GM12878 (cell line): Measurements from ENCODE around the gene CBFA2T3. TPM values are rescaled to one million over a fixed set of nuclear protein-coding genes. Genes with fewer than 3 reads are reported as not detected.

Experiments used
- ATAC-seq: fragments of 200-7000 bp; cut with Tn5 transposase; 3 replicates; pipeline ENCODE4 v1.9.1; 2020; ENCODE audit warnings: mild to moderate bottlenecking, moderate library complexity
- BruUV-seq: library from RNA; stranded (reverse); fragments of 400-500 nt; replicated peaks from 2 replicates; lab custom pipeline; 2021; lab: Mats Ljungman, UMichigan
- CTCF ChIA-PET: fragments of 300-600 bp; sonication (Branson Sonifier 250); formaldehyde crosslinking; extraction: SDS; loops from one replicate; lab custom pipeline; 2021; ENCODE audit warnings: inconsistent platforms; lab: Yijun Ruan, JAX
- POLR2A ChIA-PET: fragments of 350-600 bp; formaldehyde crosslinking; extraction: SDS; loops from one replicate; lab custom pipeline; 2021; ENCODE audit warnings: inconsistent platforms; lab: Charles Lee
- RAD21 ChIA-PET: fragments of 300-600 bp; sonication (Branson Sonifier 250); formaldehyde crosslinking; loops from one replicate; lab custom pipeline; 2023; ENCODE audit warnings: antibody characterized with exemption; ENCODE audit not compliant: unreplicated experiment; lab: Charles Lee
- SMC1A ChIA-PET: fragments of 300-600 bp; sonication (Branson Sonifier 250); formaldehyde crosslinking; loops from one replicate; lab custom pipeline; 2023; ENCODE audit not compliant: unreplicated experiment, uncharacterized antibody; lab: Charles Lee
- DNase-seq: peaks from one replicate; pipeline ENCODE4 v3.0.0-alpha.2; 2011; ENCODE audit warnings: low read depth, low spot score
- FAIRE-seq: peaks from 3 replicates; lab custom pipeline; 2011; peaks lifted over from hg19 to GRCh38; lab: Jason Lieb, UNC
- H2AFZ ChIP-seq: 2 replicates; pipeline ENCODE4 v1.6.0; 2011; ENCODE audit warnings: low read depth, low read length, control low read depth; ENCODE audit not compliant: control insufficient read depth
- H3K27ac ChIP-seq: 2 replicates; pipeline ENCODE4 v1.5.1; 2011; ENCODE audit warnings: control low read depth; ENCODE audit not compliant: control insufficient read depth, insufficient read depth
- H3K27me3 ChIP-seq, 2 experiments: replicated peaks in 1 of 2; 2 replicates each; pipeline versions ENCODE4 v1.6.0 to v1.6.1; 2011; ENCODE audit warnings: low read length in 1 of 2; ENCODE audit not compliant: control insufficient read depth in 2 of 2, insufficient read depth in 2 of 2
- H3K36me3 ChIP-seq, 2 experiments: 2 replicates each; pipeline ENCODE4 v1.5.1; 2011; ENCODE audit warnings: low read length in 1 of 2; ENCODE audit not compliant: control insufficient read depth in 2 of 2, insufficient read depth in 2 of 2
- H3K4me1 ChIP-seq: 2 replicates; pipeline ENCODE4 v1.6.1; 2011; ENCODE audit warnings: mild to moderate bottlenecking, low read length, moderate library complexity, mixed read lengths; ENCODE audit not compliant: control insufficient read depth, insufficient read depth
- H3K4me2 ChIP-seq: 2 replicates; pipeline ENCODE4 v1.6.0; 2011; ENCODE audit warnings: control low read depth; ENCODE audit not compliant: control insufficient read depth, insufficient read depth
- H3K4me3 ChIP-seq: fragments of 200-600 bp; sonication (generic); 2 replicates; pipeline ENCODE4 v1.5.1; 2016
- H3K79me2 ChIP-seq: 2 replicates; pipeline ENCODE4 v1.6.0; 2011; ENCODE audit warnings: low read length; ENCODE audit not compliant: control insufficient read depth, insufficient read depth
- H3K9ac ChIP-seq: 2 replicates; pipeline ENCODE4 v1.8.0; 2011; ENCODE audit warnings: low read length, control low read depth, mixed read lengths; ENCODE audit not compliant: control insufficient read depth, insufficient read depth
- H3K9me3 ChIP-seq: replicated peaks from 3 replicates; pipeline ENCODE4 v1.5.1; 2011; ENCODE audit warnings: mild to moderate bottlenecking, low read length; ENCODE audit not compliant: control insufficient read depth, insufficient read depth
- H4K20me1 ChIP-seq: 2 replicates; pipeline ENCODE4 v1.6.0; 2011; ENCODE audit not compliant: control insufficient read depth, insufficient read depth
- ASH2L ChIP-seq: fragments of 300-600, 200-600 bp; sonication (generic); IDR thresholded peaks from 2 replicates; pipeline ENCODE4 v1.6.1; 2017; ENCODE audit warnings: low read depth, mild to moderate bottlenecking, borderline replicate concordance
- BACH1 ChIP-seq: fragments of 450-650 bp; IDR thresholded peaks from 2 replicates; pipeline ENCODE4 v1.6.1; 2017; ENCODE audit warnings: mild to moderate bottlenecking, borderline replicate concordance
- BHLHE40 ChIP-seq, 2 experiments: fragments of 450-650 bp in 1 of 2; IDR thresholded peaks; 2 replicates each; pipeline ENCODE4 v1.6.1; 2011 to 2017; ENCODE audit warnings: low read depth in 2 of 2, borderline replicate concordance in 1 of 2, improper control_type of control experiment in 1 of 2, low read length in 1 of 2, mild to moderate bottlenecking in 1 of 2
- CHD1 ChIP-seq: IDR thresholded peaks from 2 replicates; pipeline ENCODE4 v1.6.1; 2012; ENCODE audit warnings: low read depth, low read length, improper control_type of control experiment
- EGR1 ChIP-seq, 2 experiments: IDR thresholded peaks; 1 replicate in 1 of 2; 2 replicates in 1 of 2; pipeline ENCODE4 v1.6.1; 2011 to 2012; ENCODE audit warnings: low read depth in 2 of 2, low read length in 2 of 2, borderline replicate concordance in 1 of 2, mild to moderate bottlenecking in 1 of 2, moderate library complexity in 1 of 2
- FOS ChIP-seq: IDR thresholded peaks from 3 replicates; pipeline ENCODE4 v1.6.1; 2011; ENCODE audit warnings: borderline replicate concordance; ENCODE audit not compliant: insufficient read length; ENCODE audit errors: extremely low read depth
- FOXK2 ChIP-seq: fragments of 450-650 bp; IDR thresholded peaks from 2 replicates; pipeline ENCODE4 v1.6.1; 2017; ENCODE audit warnings: mild to moderate bottlenecking, moderate library complexity
- KAT2A ChIP-seq: conservative IDR thresholded peaks from 2 replicates; pipeline ENCODE4 v1.6.1; 2011; ENCODE audit warnings: low read depth, low read length; ENCODE audit not compliant: control insufficient read depth
- POLR2A ChIP-seq: IDR thresholded peaks from 2 replicates; pipeline ENCODE4 v1.6.1; 2011; ENCODE audit warnings: low read depth, mild to moderate bottlenecking, low read length
- POLR2AphosphoS5 ChIP-seq: IDR thresholded peaks from 2 replicates; pipeline ENCODE4 v1.6.1; 2011; ENCODE audit warnings: mild to moderate bottlenecking, low read length, inconsistent platforms
- SP1 ChIP-seq: IDR thresholded peaks from one replicate; pipeline ENCODE4 v1.6.1; 2011; ENCODE audit warnings: low read depth, low read length
- SRF ChIP-seq, 2 experiments: IDR thresholded peaks; 2 replicates each; pipeline ENCODE4 v1.6.1; 2011; ENCODE audit warnings: low read depth in 2 of 2, low read length in 2 of 2, mild to moderate bottlenecking in 1 of 2, moderate library complexity in 1 of 2
- STAT1 ChIP-seq: fragments of 450-650 bp; conservative IDR thresholded peaks from 2 replicates; pipeline ENCODE4 v1.6.1; 2014; ENCODE audit warnings: antibody characterized with exemption, mild to moderate bottlenecking
- YY1 ChIP-seq: IDR thresholded peaks from 2 replicates; pipeline ENCODE4 v1.6.1; 2011; ENCODE audit warnings: low read depth, mild to moderate bottlenecking, low read length
- ZNF217 ChIP-seq: fragments of 450-650 bp; IDR thresholded peaks from 2 replicates; pipeline ENCODE4 v1.6.1; 2017; ENCODE audit warnings: antibody characterized with exemption, mild to moderate bottlenecking
- ZNF687 ChIP-seq: fragments of 450-650 bp; IDR thresholded peaks from 2 replicates; pipeline ENCODE4 v1.6.1; 2017; ENCODE audit warnings: mild to moderate bottlenecking, moderate library complexity
- WGBS: methylation state at CpG from one replicate; pipeline ENCODE4 v1.1.6; 2016; ENCODE audit warnings: low lambda C conversion rate; ENCODE audit not compliant: insufficient replicate concordance, insufficient coverage; ENCODE audit errors: missing lambda C conversion rate; 5-methylcytosine and 5-hydroxymethylcytosine counted together
- in situ Hi-C: fragments of 300-500 bp; cut with MboI; formaldehyde crosslinking; loops from 9 replicates; pipeline ENCODE4 v1.14.3; 2018; ENCODE audit warnings: mixed read lengths
- intact Hi-C: fragments of 100-400 bp; cut with micrococcal nuclease; formaldehyde crosslinking; loops from one replicate; pipeline ENCODE4 v1.14.2; 2022; ENCODE audit not compliant: unreplicated experiment
- polyA plus RNA-seq, 11 experiments: library from polyadenylated mRNA; depleted of rRNA in 4 of 11; unstranded in 6 of 11; stranded (reverse) in 5 of 11; fragments of >200 nt; fragmentation: Nextera tagmentation in 4 of 11; fragmentation: Illumina TruSeq in 1 of 11; extraction: Ambion mirVana in 4 of 11; extraction: Trizol in 1 of 11; gene quantifications; 1 replicate in 1 of 11; 2 replicates in 10 of 11; pipeline versions ENCODE4 v1.2.1 to v1.2.3, GENCODE V29; 2011 to 2016; ENCODE audit warnings: inconsistent platforms in 2 of 11, missing spikeins in 2 of 11, low read depth in 1 of 11
- total RNA-seq, 4 experiments: library from RNA; depleted of rRNA in 3 of 4; stranded (reverse); fragments of >200 nt in 3 of 4; fragmentation: Illumina TruSeq in 1 of 4; extraction: Trizol in 1 of 4; gene quantifications; 2 replicates each; pipeline versions ENCODE4 v1.2.1 to v1.2.3, GENCODE V29; 2013 to 2021

Gene CBFA2T3
- total and polyA plus RNA-seq, 10 of the 15 experiments (the other 5 are each of a cell fraction or from before 2014, with no cell fraction given), result 0.69 to 42.6 (median 4.5) TPM

- TF ChIP-seq BACH1, result no peak
- TF ChIP-seq SP1, result no peak
- no peak for TF ChIP-seq YY1
- TF ChIP-seq KAT2A, result no peak
- no peak for TF ChIP-seq ASH2L
- no peak for TF ChIP-seq POLR2A
- no peak for TF ChIP-seq BHLHE40 (IDR thresholded peaks at IDR 0.05; ENCODE audit: borderline replicate concordance in 1 of 2, low read depth in 2 of 2, low read length in 1 of 2)
- TF ChIP-seq ZNF217, result no peak
- TF ChIP-seq FOXK2, result no peak
- no peak for TF ChIP-seq SRF (IDR thresholded peaks at IDR 0.05; ENCODE audit: low read depth in 2 of 2, low read length in 2 of 2)
- TF ChIP-seq ZNF687, result no peak
- no peak for TF ChIP-seq CHD1
- TF ChIP-seq POLR2AphosphoS5, result no peak
- TF ChIP-seq EGR1 (IDR thresholded peaks at IDR 0.05; ENCODE audit: borderline replicate concordance in 1 of 2, low read depth in 2 of 2, low read length in 2 of 2), result no peak
- no peak for TF ChIP-seq STAT1
- TF ChIP-seq FOS, result no peak
- 93% methylated on average over 29 of the region's 33 CpGs for WGBS
- Histone ChIP-seq H3K4me2 (no peak overlapping the region), H3K9me3 (no peaks in the 10 kb centered on the region), H3K27me3 (no peaks in the 10 kb centered on the region), H2AFZ (no peak overlapping the region), H3K79me2 (peaks cover 17% of the 10 kb centered on the region), H3K9ac (no peak overlapping the region), H4K20me1 (no peaks in the 10 kb centered on the region), H3K36me3 (peaks cover 0 to 5% of the 10 kb centered on the region in 2 experiments; a peak in 2 of 4 replicates), H3K4me3 (no peak overlapping the region), H3K27ac (no peak overlapping the region), H3K4me1 (peaks cover 17% of the 10 kb centered on the region)
- ChIA-PET CTCF (interaction anchor here (0.5 kb wide), 1 partner anchor 219 kb away, joined by 3 read pairs; no protein-coding TSS in a partner anchor), RAD21 (no interaction called here), POLR2A (no interaction called here), SMC1A (no interaction called here)
- intact Hi-C loops (no loop called here), in situ Hi-C loops (no loop called here)
- no peak for DNase-seq
- BruUV-seq, result no TSS peak
- no peak for FAIRE-seq
- no peak for ATAC-seq
Observed at GRCh38 chr16:88956546-88957432, 20.2 kb downstream of the CBFA2T3 start.
